ENCODE data around the gene RAET1L.

DNA sequence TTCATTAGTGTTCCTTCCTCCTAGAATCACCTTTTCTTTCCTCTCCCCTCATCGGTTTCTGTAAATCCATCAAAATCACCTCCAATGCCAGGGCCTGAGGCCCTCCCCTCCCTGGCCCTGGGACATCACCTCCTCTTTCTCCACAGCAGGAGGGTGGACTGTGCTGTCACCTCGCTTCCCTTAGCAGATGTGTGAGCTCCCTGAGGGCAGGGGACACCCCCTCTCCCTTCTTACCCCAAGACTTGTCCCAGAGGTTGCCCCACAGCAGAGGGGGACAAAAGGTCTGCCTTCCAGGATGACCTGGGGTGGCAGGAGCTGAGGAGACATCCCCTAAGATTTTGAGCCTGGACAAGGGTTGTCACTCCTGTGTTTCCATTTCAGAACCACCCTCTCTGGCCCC lies 55.7 kb downstream of the RAET1L start:
- TF ChIP-seq, protein P1, sequence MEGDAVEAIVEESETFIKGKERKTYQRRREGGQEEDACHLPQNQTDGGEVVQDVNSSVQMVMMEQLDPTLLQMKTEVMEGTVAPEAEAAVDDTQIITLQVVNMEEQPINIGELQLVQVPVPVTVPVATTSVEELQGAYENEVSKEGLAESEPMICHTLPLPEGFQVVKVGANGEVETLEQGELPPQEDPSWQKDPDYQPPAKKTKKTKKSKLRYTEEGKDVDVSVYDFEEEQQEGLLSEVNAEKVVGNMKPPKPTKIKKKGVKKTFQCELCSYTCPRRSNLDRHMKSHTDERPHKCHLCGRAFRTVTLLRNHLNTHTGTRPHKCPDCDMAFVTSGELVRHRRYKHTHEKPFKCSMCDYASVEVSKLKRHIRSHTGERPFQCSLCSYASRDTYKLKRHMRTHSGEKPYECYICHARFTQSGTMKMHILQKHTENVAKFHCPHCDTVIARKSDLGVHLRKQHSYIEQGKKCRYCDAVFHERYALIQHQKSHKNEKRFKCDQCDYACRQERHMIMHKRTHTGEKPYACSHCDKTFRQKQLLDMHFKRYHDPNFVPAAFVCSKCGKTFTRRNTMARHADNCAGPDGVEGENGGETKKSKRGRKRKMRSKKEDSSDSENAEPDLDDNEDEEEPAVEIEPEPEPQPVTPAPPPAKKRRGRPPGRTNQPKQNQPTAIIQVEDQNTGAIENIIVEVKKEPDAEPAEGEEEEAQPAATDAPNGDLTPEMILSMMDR (IDR thresholded peaks at IDR 0.05), result no peak
- TF ChIP-seq POLR2A (IDR thresholded peaks at IDR 0.05) (no peak), EP300 (IDR thresholded peaks at IDR 0.05) (no peak)
